OCI-LY7 (cell line): ENCODE data around the gene INPP5A. TPM values are rescaled to one million over a fixed set of nuclear protein-coding genes. Genes with fewer than 3 reads are reported as not detected.
"Not testable (repeated sequence)": the region's sequence is repeated elsewhere in the genome, so short reads cannot be mapped to it uniquely, and the experiment has no call there.

ENCODE experiments used
- BruUV-seq: library from RNA; stranded (reverse); fragments of 400-500 nt; replicated peaks from 2 replicates; lab custom pipeline; 2021; lab: Mats Ljungman, UMichigan
- CTCF ChIA-PET: fragments of 300-600 bp; sonication (Branson Sonifier 250); formaldehyde crosslinking; loops from one replicate; lab custom pipeline; 2022; ENCODE audit warnings: antibody characterized with exemption; ENCODE audit not compliant: unreplicated experiment; lab: Charles Lee
- POLR2A ChIA-PET: fragments of 300-600 bp; sonication (Branson Sonifier 250); formaldehyde crosslinking; loops from one replicate; lab custom pipeline; 2022; ENCODE audit warnings: antibody characterized with exemption; lab: Charles Lee
- DNase-seq: peaks from one replicate; pipeline ENCODE4 v3.0.0-alpha.2; 2015; ENCODE audit warnings: low spot score
- H2AFZ ChIP-seq: fragments of 200-600 bp; sonication (generic), shearing (Covaris generic); 2 replicates; pipeline ENCODE4 v1.6.1; 2014; ENCODE audit warnings: mild to moderate bottlenecking, antibody characterized with exemption, low read length, moderate library complexity
- H3K27ac ChIP-seq: fragments of 200-600 bp; sonication (generic); 2 replicates; pipeline ENCODE4 v1.5.1; 2014; ENCODE audit warnings: mixed run types, low read depth, mild to moderate bottlenecking, moderate library complexity, low read length, inconsistent platforms; ENCODE audit not compliant: poor library complexity, severe bottlenecking
- H3K36me3 ChIP-seq: fragments of 200-600 bp; sonication (generic); 2 replicates; pipeline ENCODE4 v1.6.1; 2014; ENCODE audit warnings: mild to moderate bottlenecking, antibody characterized with exemption, low read length, moderate library complexity, mixed read lengths; ENCODE audit not compliant: insufficient read depth
- H3K4me1 ChIP-seq: fragments of 200-600 bp; sonication (generic); 2 replicates; pipeline ENCODE4 v1.5.1; 2014; ENCODE audit warnings: mild to moderate bottlenecking, low read length; ENCODE audit not compliant: insufficient read depth, poor library complexity, severe bottlenecking
- H3K4me2 ChIP-seq: fragments of 200-600 bp; sonication (generic); 2 replicates; pipeline ENCODE4 v1.6.1; 2014; ENCODE audit warnings: mild to moderate bottlenecking, low read length
- H3K4me3 ChIP-seq: fragments of 200-600 bp; sonication (generic); 2 replicates; pipeline ENCODE4 v1.5.1; 2014; ENCODE audit warnings: mild to moderate bottlenecking, low read depth, low read length; ENCODE audit not compliant: poor library complexity, severe bottlenecking
- H3K79me2 ChIP-seq: fragments of 200-600 bp; sonication (generic); 2 replicates; pipeline ENCODE4 v1.6.1; 2016; ENCODE audit warnings: low read depth, mild to moderate bottlenecking, low read length, moderate library complexity, mixed read lengths; ENCODE audit not compliant: insufficient read depth
- H3K9me2 ChIP-seq: fragments of 200-600 bp; sonication (generic); 2 replicates; pipeline ENCODE4 v1.6.1; 2016; ENCODE audit warnings: mild to moderate bottlenecking, low read length, mixed read lengths; ENCODE audit not compliant: insufficient read depth
- H3K9me3 ChIP-seq: fragments of 200-600 bp; sonication (generic); 2 replicates; pipeline ENCODE4 v1.6.1; 2014; ENCODE audit warnings: mild to moderate bottlenecking, mixed run types, low read length, mixed read lengths
- H4K20me1 ChIP-seq: fragments of 200-600 bp; sonication (generic); 2 replicates; pipeline ENCODE4 v1.6.1; 2014; ENCODE audit warnings: mild to moderate bottlenecking, antibody characterized with exemption, low read length, moderate library complexity, mixed read lengths; ENCODE audit not compliant: insufficient read depth
- EZH2phosphoT487 ChIP-seq: fragments of 200-600 bp; sonication (generic); IDR thresholded peaks from 2 replicates; pipeline ENCODE4 v1.6.1; 2018; ENCODE audit warnings: low read depth, borderline replicate concordance, mild to moderate bottlenecking, mixed run types, antibody characterized with exemption, low read length, moderate library complexity, mixed read lengths
- intact Hi-C: fragments of 100-400 bp; cut with micrococcal nuclease; formaldehyde crosslinking; loops from one replicate; pipeline ENCODE4 v1.10.0; 2022; ENCODE audit not compliant: unreplicated experiment
- total RNA-seq, 2 experiments: library from RNA; depleted of rRNA in 1 of 2; stranded (reverse); fragments of >200 nt in 1 of 2; shearing (Covaris generic) in 1 of 2; gene quantifications; 2 replicates each; pipeline ENCODE4 v1.2.3, GENCODE V29; 2014 to 2022
- TF ChIP-seq, protein P1 (sequence below): fragments of 200-600 bp; sonication (generic); conservative IDR thresholded peaks from 2 replicates; pipeline ENCODE4 v1.5.1; 2014; ENCODE audit warnings: mild to moderate bottlenecking, antibody characterized with exemption, low read length, moderate library complexity, mixed read lengths

INPP5A gene
- total RNA-seq, 2 experiments from 2014 or later: 14.5 to 18.4 TPM

DNA sequence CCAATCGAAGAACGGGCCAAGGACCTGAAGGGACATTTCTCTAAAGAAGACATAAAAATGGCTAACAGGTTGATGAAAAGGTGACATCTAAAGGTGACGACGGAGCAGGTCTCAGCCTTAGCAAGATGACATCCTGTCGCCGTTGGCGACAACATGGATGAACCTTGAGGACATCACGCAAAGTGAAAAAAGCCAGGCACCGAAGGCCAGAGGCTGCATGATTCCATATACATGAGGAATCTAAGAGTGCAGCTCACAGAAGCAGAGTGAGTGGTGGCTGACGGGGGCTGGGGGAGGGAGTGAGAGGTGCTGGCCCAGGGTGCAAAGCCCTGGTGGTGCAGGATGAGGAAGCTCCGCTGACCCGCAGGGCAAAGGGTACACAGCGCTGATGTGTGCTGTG lies 282.5 kb downstream of the INPP5A start:
- Histone ChIP-seq H3K4me1 (no peaks in the 10 kb centered on the region), H4K20me1 (no peaks in the 10 kb centered on the region), H3K9me2 (no peaks in the 10 kb centered on the region), H3K79me2 (no peaks in the 10 kb centered on the region), H3K27ac (no peak overlapping the region), H3K9me3 (no peaks in the 10 kb centered on the region), H2AFZ (no peak overlapping the region), H3K4me3 (no peak overlapping the region), H3K4me2 (no peak overlapping the region), H3K36me3 (no peaks in the 10 kb centered on the region)
- intact Hi-C loops: no loop called here
- ChIA-PET CTCF (interaction anchor here (0.6 kb wide), 1 partner anchor 785 kb away, joined by 8 read pairs; no protein-coding TSS in a partner anchor), POLR2A (no interaction called here)
- no peak for DNase-seq
- BruUV-seq: no TSS peak
- TF ChIP-seq EZH2phosphoT487: no peak
- TF ChIP-seq, protein P1, sequence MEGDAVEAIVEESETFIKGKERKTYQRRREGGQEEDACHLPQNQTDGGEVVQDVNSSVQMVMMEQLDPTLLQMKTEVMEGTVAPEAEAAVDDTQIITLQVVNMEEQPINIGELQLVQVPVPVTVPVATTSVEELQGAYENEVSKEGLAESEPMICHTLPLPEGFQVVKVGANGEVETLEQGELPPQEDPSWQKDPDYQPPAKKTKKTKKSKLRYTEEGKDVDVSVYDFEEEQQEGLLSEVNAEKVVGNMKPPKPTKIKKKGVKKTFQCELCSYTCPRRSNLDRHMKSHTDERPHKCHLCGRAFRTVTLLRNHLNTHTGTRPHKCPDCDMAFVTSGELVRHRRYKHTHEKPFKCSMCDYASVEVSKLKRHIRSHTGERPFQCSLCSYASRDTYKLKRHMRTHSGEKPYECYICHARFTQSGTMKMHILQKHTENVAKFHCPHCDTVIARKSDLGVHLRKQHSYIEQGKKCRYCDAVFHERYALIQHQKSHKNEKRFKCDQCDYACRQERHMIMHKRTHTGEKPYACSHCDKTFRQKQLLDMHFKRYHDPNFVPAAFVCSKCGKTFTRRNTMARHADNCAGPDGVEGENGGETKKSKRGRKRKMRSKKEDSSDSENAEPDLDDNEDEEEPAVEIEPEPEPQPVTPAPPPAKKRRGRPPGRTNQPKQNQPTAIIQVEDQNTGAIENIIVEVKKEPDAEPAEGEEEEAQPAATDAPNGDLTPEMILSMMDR: no peak

DNA sequence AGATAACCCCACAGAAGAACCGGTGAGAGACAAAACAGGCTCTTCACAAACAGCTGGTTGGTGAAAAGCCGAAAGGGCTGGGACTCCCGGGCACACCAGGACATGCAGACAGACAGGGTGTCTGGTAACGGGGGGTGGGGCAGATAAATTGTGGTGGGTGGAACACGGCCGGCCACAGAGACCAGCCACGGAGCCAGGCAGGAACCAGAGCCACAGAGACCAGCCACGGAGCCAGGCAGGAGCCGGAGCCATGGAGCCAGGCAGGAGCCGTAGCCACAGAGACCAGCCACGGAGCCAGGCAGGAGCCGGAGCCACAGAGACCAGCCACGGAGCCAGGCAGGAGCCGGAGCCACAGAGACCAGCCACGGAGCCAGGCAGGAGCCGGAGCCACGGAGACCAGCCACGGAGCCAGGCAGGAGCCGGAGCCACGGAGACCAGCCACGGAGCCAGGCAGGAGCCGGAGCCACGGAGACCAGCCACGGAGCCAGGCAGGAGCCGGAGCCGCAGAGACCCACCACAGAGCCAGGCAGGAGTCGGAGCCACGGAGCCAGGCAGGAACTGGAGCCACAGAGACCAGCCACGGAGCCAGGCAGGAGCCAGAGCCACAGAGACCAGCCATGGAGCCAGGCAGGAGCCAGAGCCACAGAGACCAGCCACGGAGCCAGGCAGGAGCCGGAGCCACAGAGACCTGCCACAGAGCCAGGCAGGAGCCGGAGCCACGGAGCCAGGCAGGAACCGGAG lies 288.4 kb downstream of the INPP5A start:
- H3K4me3 ChIP-seq, H4K20me1 ChIP-seq, H3K4me1 ChIP-seq, intact Hi-C loops, DNase-seq, H3K79me2 ChIP-seq, H3K27ac ChIP-seq, H3K9me2 ChIP-seq, BruUV-seq, CTCF ChIA-PET, H3K36me3 ChIP-seq, H2AFZ ChIP-seq, POLR2A ChIA-PET, H3K4me2 ChIP-seq: not testable (repeated sequence)
- 0 out of 2 replicates have a peak, but pooled peaks cover 11% of the 10 kb centered on the region for H3K9me3 ChIP-seq

DNA sequence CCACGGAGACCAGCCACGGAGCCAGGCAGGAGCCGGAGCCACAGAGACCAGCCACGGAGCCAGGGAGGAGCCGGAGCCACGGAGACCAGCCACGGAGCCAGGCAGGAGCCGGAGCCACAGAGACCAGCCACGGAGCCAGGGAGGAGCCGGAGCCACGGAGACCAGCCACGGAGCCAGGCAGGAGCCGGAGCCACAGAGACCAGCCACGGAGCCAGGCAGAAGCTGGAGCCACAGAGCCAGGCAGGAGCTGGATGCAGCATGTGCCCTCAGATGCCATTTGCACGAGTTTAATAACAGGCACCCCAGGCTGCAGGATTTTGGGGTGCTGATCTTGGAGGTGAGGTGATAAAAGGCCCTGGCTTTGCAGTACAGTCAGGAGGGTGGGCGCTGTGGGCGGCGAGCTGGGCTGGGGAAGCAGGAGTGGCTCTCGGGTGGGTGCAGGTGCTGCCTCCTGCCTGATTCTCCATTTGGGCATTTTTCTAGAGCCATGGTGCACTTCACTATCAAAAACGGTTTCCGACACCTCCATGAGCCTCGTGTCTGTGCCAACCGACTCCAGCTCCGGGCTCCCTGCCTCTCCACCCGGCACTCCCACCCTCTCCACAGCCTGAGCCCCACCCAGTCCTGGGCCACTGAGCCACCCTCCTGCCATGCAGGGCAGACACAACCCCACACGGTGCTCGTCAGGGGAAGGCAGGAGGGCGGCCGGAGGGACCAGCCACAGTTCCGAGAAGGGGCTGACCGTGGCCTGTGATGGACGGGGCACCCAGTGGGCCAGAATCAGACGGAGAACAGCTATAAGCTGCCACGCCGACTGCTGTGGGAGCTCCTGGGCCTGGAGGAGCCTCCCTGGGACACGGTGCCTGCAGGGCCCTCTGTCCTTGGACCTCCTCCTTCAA lies 289.2 kb downstream of the INPP5A start:
- H2AFZ ChIP-seq: no peak overlapping the region
- H3K9me3 ChIP-seq: 0 out of 2 replicates have a peak, but pooled peaks cover 11% of the 10 kb centered on the region
- H3K9me2 ChIP-seq: no peaks in the 10 kb centered on the region
- POLR2A ChIA-PET: no interaction called here
- H3K4me1 ChIP-seq: no peaks in the 10 kb centered on the region
- H3K36me3 ChIP-seq: no peaks in the 10 kb centered on the region
- no peak overlapping the region for H3K27ac ChIP-seq
- H3K79me2 ChIP-seq: no peaks in the 10 kb centered on the region
- CTCF ChIA-PET: no interaction called here
- no peak overlapping the region for H3K4me3 ChIP-seq
- intact Hi-C loops: no loop called here
- no peaks in the 10 kb centered on the region for H4K20me1 ChIP-seq
- TF ChIP-seq, protein P1: no peak
- TF ChIP-seq EZH2phosphoT487: no peak
- BruUV-seq: no TSS peak
- no peak for DNase-seq
- no peak overlapping the region for H3K4me2 ChIP-seq
